Neuronal stem cell (in vitro differentiated cells): ENCODE data around the gene MTHFD1L.
"Not testable (repeated sequence)": the region's sequence is repeated elsewhere in the genome, so short reads cannot be mapped to it uniquely, and the experiment has no call there.

Source experiments
- DNase-seq: peaks from one replicate; pipeline ENCODE4 v3.0.0-alpha.2; 2013; ENCODE audit warnings: low spot score
- H2AFZ ChIP-seq: one replicate; pipeline ENCODE4 v1.6.1; 2013; ENCODE audit warnings: mild to moderate bottlenecking, low read length, inconsistent platforms
- H2AK5ac ChIP-seq: 2 replicates; pipeline ENCODE4 v1.6.1; 2013; ENCODE audit warnings: low read depth, mild to moderate bottlenecking, inconsistent platforms, low read length, moderate library complexity, mixed read lengths
- H2BK120ac ChIP-seq: 2 replicates; pipeline ENCODE4 v1.6.1; 2013; ENCODE audit warnings: low read depth, mild to moderate bottlenecking, inconsistent platforms, low read length, moderate library complexity, mixed read lengths
- H2BK12ac ChIP-seq: one replicate; pipeline ENCODE4 v1.6.1; 2013; ENCODE audit warnings: low read length, inconsistent platforms
- H2BK15ac ChIP-seq: 2 replicates; pipeline ENCODE4 v1.6.1; 2013; ENCODE audit warnings: mild to moderate bottlenecking, low read length, inconsistent platforms, mixed read lengths
- H2BK5ac ChIP-seq: one replicate; pipeline ENCODE4 v1.6.1; 2013; ENCODE audit warnings: inconsistent platforms, mild to moderate bottlenecking, low read length, moderate library complexity
- H3K14ac ChIP-seq: one replicate; pipeline ENCODE4 v1.6.1; 2013; ENCODE audit warnings: low read length, inconsistent platforms
- H3K18ac ChIP-seq: 2 replicates; pipeline ENCODE4 v1.6.1; 2013; ENCODE audit warnings: low read length, inconsistent platforms
- H3K23ac ChIP-seq: 2 replicates; pipeline ENCODE4 v1.6.1; 2013; ENCODE audit warnings: low read depth, mild to moderate bottlenecking, mixed read lengths, low read length, inconsistent platforms; ENCODE audit not compliant: poor library complexity
- H3K27ac ChIP-seq: replicated peaks from 3 replicates; pipeline ENCODE4 v1.5.1; 2013; ENCODE audit warnings: low read length, inconsistent platforms
- H3K27me3 ChIP-seq, 3 experiments: 2 replicates each; pipeline ENCODE4 v1.6.1; 2013; ENCODE audit warnings: low read length in 3 of 3, mild to moderate bottlenecking in 2 of 3, inconsistent platforms in 1 of 3, low read depth in 1 of 3, mixed read lengths in 1 of 3, moderate library complexity in 1 of 3; ENCODE audit not compliant: control insufficient read depth in 3 of 3, insufficient read depth in 3 of 3
- H3K36me3 ChIP-seq, 2 donors: replicated peaks in 1 of 2; 2 replicates each; pipeline ENCODE4 v1.6.1; 2013; ENCODE audit warnings: low read length in 2 of 2; ENCODE audit not compliant: control insufficient read depth in 2 of 2, insufficient read depth in 2 of 2
- H3K4ac ChIP-seq: 2 replicates; pipeline ENCODE4 v1.6.1; 2013; ENCODE audit warnings: inconsistent platforms, mild to moderate bottlenecking, low read length, moderate library complexity
- H3K4me1 ChIP-seq, 2 donors: 1 replicate in 1 of 2; 2 replicates in 1 of 2; pipeline ENCODE4 v1.6.1; 2013; ENCODE audit warnings: low read length in 2 of 2, low read depth in 1 of 2; ENCODE audit not compliant: control insufficient read depth in 2 of 2, insufficient read depth in 1 of 2
- H3K4me2 ChIP-seq: one replicate; pipeline ENCODE4 v1.6.1; 2013; ENCODE audit warnings: mild to moderate bottlenecking, low read length, inconsistent platforms; ENCODE audit not compliant: insufficient read depth, poor library complexity, severe bottlenecking
- H3K4me3 ChIP-seq, 2 donors: 2 replicates each; pipeline ENCODE4 v1.5.1; 2013; ENCODE audit warnings: low read length in 2 of 2, mild to moderate bottlenecking in 2 of 2, inconsistent platforms in 1 of 2, moderate library complexity in 1 of 2
- H3K79me1 ChIP-seq: one replicate; pipeline ENCODE4 v1.6.1; 2013; ENCODE audit warnings: low read depth, mild to moderate bottlenecking, inconsistent platforms, low read length, moderate library complexity
- H3K9ac ChIP-seq: one replicate; pipeline ENCODE4 v1.6.1; 2013; ENCODE audit warnings: mild to moderate bottlenecking, low read depth, low read length, inconsistent platforms; ENCODE audit not compliant: poor library complexity
- H3K9me3 ChIP-seq, 2 donors: replicated peaks in 1 of 2; 2 replicates each; pipeline versions ENCODE3 to v1.6.1; 2013; ENCODE audit warnings: low read length in 2 of 2, mild to moderate bottlenecking in 2 of 2, inconsistent platforms in 1 of 2, low read depth in 1 of 2, mixed read lengths in 1 of 2, moderate library complexity in 1 of 2; ENCODE audit not compliant: control insufficient read depth in 2 of 2, insufficient read depth in 1 of 2
- H4K8ac ChIP-seq: one replicate; pipeline ENCODE4 v1.6.1; 2013; ENCODE audit warnings: low read depth, mild to moderate bottlenecking, inconsistent platforms, low read length, moderate library complexity
- H4K91ac ChIP-seq: one replicate; pipeline ENCODE4 v1.6.1; 2013; ENCODE audit warnings: low read length, low read depth, mild to moderate bottlenecking, inconsistent platforms; ENCODE audit not compliant: poor library complexity
- WGBS, 2 donors: extraction: QIAGEN DNeasy Blood & Tissue Kit; methylation state at CpG; one replicate each; pipeline ENCODE4 v1.1.7; 2013; ENCODE audit warnings: missing lambda C conversion rate in 2 of 2, mixed read lengths in 1 of 2; ENCODE audit not compliant: insufficient read length in 2 of 2, insufficient replicate concordance in 1 of 2; ENCODE audit errors: extremely low coverage in 2 of 2; 5-methylcytosine and 5-hydroxymethylcytosine counted together

Gene MTHFD1L

GRCh38 chr6:151112130-151112529, 246.6 kb downstream of the MTHFD1L start:
- no peak overlapping the region for H3K4me2 ChIP-seq
- no peak overlapping the region for H3K14ac ChIP-seq
- no peaks in the 10 kb centered on the region for H3K4me1 ChIP-seq
- H2BK15ac ChIP-seq: no peak overlapping the region
- H4K8ac ChIP-seq: no peak overlapping the region
- no peak overlapping the region for H2BK120ac ChIP-seq
- H3K18ac ChIP-seq: no peak overlapping the region
- no peaks in the 10 kb centered on the region for H3K27me3 ChIP-seq
- WGBS, 2 donors: no CpG with 5 or more reads among the region's 4 CpGs
- H4K91ac ChIP-seq: no peak overlapping the region
- no peak overlapping the region for H3K4me3 ChIP-seq
- no peak overlapping the region for H2BK12ac ChIP-seq
- H3K27ac ChIP-seq: no peak overlapping the region
- no peak for DNase-seq
- no peak overlapping the region for H2AK5ac ChIP-seq
- peak overlapping the region; percentile 14 for H3K9ac ChIP-seq
- H3K79me1 ChIP-seq: no peaks in the 10 kb centered on the region
- H2BK5ac ChIP-seq: no peak overlapping the region
- no peak overlapping the region for H3K4ac ChIP-seq
- no peak overlapping the region for H3K23ac ChIP-seq
- H3K36me3 ChIP-seq: no peaks in the 10 kb centered on the region
- no peaks in the 10 kb centered on the region for H3K9me3 ChIP-seq
- no peak overlapping the region for H2AFZ ChIP-seq

DNA sequence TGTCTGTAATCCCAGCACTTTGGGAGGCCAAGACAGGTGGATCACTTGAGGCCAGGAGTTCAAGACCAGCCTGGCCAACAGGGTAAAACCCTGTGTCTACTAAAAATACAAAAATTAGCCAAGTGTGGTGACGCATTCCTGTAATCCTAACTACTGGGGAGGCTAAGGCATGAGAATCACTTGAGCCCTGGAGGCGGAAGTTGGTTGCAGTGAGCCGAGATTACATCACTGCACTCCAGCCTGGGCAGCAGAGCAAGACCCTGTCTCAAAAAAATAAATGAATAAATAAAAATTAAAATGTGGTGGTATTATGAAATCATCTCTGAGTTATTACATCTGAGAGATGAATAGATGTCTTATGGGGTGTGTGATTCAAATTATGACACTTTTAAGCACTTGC, 247.4 kb downstream of the MTHFD1L start:
- H3K9me3 ChIP-seq, H2AFZ ChIP-seq, H2BK120ac ChIP-seq, H3K9ac ChIP-seq, H4K91ac ChIP-seq, H3K4me2 ChIP-seq, H4K8ac ChIP-seq, H3K79me1 ChIP-seq, H3K18ac ChIP-seq, H3K36me3 ChIP-seq, H2BK5ac ChIP-seq, H3K27ac ChIP-seq, DNase-seq, H3K14ac ChIP-seq, H2AK5ac ChIP-seq, H3K4me1 ChIP-seq, H2BK12ac ChIP-seq, H3K4me3 ChIP-seq, H3K4ac ChIP-seq, H3K23ac ChIP-seq, H2BK15ac ChIP-seq, H3K27me3 ChIP-seq: not testable (repeated sequence)
- no CpG with 5 or more reads among the region's 3 CpGs for WGBS, 2 donors

DNA sequence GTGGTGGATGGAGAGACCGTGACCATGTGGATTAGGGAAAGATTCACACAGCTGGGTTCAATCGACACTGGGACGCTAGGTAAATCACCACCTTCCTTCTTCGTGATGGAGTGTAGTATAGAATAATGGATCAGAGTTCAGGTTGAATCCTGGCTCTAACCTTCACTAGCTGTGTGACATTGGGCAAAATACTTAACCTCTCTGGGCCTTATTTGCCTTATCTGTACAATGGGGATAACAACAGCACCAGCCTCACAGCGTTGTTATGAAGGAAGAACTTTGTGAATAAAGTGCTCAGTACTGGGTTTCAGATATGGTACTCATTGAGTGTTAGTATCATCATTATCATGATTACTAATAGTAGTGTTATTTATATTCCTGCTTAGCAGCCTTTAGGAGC, 248.1 kb downstream of the MTHFD1L start:
- no peak overlapping the region for H4K8ac ChIP-seq
- no peak overlapping the region for H2BK5ac ChIP-seq
- no peak overlapping the region for H3K4me2 ChIP-seq
- H2AK5ac ChIP-seq: no peak overlapping the region
- H2BK12ac ChIP-seq: no peak overlapping the region
- no peak overlapping the region for H3K18ac ChIP-seq
- no peak overlapping the region for H2BK15ac ChIP-seq
- no peaks in the 10 kb centered on the region for H3K36me3 ChIP-seq
- no peak overlapping the region for H3K9ac ChIP-seq
- no CpG with 5 or more reads among the region's 5 CpGs for WGBS, 2 donors
- DNase-seq: no peak
- H3K14ac ChIP-seq: no peak overlapping the region
- H2AFZ ChIP-seq: no peak overlapping the region
- H3K79me1 ChIP-seq: no peaks in the 10 kb centered on the region
- H3K9me3 ChIP-seq: no peaks in the 10 kb centered on the region
- no peak overlapping the region for H3K4me3 ChIP-seq
- no peak overlapping the region for H3K23ac ChIP-seq
- no peak overlapping the region for H3K27ac ChIP-seq
- no peak overlapping the region for H4K91ac ChIP-seq
- H3K4ac ChIP-seq: no peak overlapping the region
- no peak overlapping the region for H2BK120ac ChIP-seq
- no peaks in the 10 kb centered on the region for H3K27me3 ChIP-seq
- no peaks in the 10 kb centered on the region for H3K4me1 ChIP-seq

GRCh38 chr6:151118461-151119123, 253.1 kb downstream of the MTHFD1L start:
- H3K27me3 ChIP-seq: no peaks in the 10 kb centered on the region
- H3K27ac ChIP-seq: no peak overlapping the region
- H3K9ac ChIP-seq: no peak overlapping the region
- H3K36me3 ChIP-seq: no peaks in the 10 kb centered on the region
- no CpG with 5 or more reads among the region's 8 CpGs for WGBS, 2 donors
- H3K4me1 ChIP-seq: no peaks in the 10 kb centered on the region
- no peaks in the 10 kb centered on the region for H3K9me3 ChIP-seq
- H3K23ac ChIP-seq: no peak overlapping the region
- no peak overlapping the region for H2BK5ac ChIP-seq
- H2AK5ac ChIP-seq: peak overlapping the region; percentile 66
- H3K79me1 ChIP-seq: no peaks in the 10 kb centered on the region
- H3K14ac ChIP-seq: no peak overlapping the region
- no peak overlapping the region for H3K4me2 ChIP-seq
- DNase-seq: no peak
- no peak overlapping the region for H3K4me3 ChIP-seq
- H2BK12ac ChIP-seq: no peak overlapping the region
- no peak overlapping the region for H2AFZ ChIP-seq
- no peak overlapping the region for H3K18ac ChIP-seq
- H4K91ac ChIP-seq: no peak overlapping the region
- H2BK15ac ChIP-seq: no peak overlapping the region
- H2BK120ac ChIP-seq: no peak overlapping the region
- no peak overlapping the region for H3K4ac ChIP-seq
- H4K8ac ChIP-seq: no peak overlapping the region
